CD4-positive, alpha-beta T cell treated with Interleukin-4 for 1 hour (primary cell): ENCODE data around the gene MRPS6.

Experiments
- DNase-seq, 2 donors: peaks; one replicate each; pipeline ENCODE4 v3.0.0-alpha.2; 2020 to 2022

Gene MRPS6

DNA sequence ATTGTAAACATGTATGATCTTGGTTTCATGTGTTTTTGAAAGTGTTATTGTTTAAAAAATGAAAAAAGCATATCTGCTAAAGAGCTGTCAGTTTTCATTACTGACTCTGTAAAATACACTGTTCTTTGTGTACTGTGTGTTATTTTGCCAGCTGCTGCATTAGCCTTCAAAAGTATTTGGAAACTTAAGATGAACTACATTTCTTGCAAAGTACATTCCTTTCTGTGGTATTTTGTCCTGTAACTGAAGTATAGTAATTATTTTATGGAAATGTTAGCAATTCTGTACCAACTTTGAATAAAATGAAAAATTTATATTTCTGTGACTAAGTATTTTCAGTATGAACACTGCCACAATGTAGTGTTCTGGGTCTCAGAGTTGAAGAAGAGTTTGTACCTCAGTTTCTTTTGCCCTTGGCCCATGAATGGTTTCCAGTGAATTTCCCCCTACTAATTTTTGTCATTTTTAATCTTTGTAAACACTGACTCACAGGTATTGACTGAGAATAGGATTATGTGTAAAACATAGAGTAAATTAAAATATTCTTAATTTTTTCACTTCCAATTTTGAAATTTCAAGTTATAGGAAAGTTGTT lies 32.7 kb downstream of the MRPS6 start:
- DNase-seq = no peak

DNA sequence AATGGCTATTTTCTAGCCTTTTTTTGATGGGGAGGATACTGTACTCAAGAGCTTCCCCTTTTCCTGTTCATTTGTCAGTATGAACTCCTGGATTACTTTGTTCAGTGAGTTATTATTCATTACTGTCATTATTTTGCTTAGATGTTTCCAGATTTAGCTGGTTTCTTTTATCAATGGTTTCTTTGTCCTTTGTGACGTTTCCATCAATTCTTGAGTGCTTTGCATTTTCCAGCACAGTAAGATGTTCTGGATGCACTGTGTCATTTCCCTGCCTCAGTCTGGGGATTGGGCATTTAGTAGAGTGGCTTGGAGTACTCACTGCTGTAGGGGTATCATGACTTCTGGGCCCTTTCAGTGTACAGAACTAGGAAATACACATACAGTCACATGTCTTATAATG lies 34.2 kb downstream of the MRPS6 start:
- no peak for DNase-seq

DNA sequence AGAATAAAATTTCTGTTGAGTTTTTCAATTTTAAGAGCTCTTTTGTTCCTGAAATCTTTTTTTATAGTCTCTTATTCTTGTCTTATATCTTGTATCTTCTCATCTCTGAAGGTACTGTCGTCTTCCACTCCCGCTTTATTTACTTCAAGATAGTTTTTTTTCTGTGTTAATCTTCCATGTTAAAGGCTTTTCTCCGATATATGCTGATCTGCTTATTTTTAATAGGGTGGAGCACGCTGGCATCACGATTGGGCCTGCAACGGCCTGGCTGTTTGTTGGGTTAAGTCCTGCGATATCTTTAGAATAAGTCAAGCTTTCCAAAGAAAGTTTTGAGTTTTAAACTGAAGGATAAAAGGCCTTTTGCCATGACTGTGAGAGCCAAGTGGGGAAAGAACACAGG lies 35.7 kb downstream of the MRPS6 start:
- no peak for DNase-seq

DNA sequence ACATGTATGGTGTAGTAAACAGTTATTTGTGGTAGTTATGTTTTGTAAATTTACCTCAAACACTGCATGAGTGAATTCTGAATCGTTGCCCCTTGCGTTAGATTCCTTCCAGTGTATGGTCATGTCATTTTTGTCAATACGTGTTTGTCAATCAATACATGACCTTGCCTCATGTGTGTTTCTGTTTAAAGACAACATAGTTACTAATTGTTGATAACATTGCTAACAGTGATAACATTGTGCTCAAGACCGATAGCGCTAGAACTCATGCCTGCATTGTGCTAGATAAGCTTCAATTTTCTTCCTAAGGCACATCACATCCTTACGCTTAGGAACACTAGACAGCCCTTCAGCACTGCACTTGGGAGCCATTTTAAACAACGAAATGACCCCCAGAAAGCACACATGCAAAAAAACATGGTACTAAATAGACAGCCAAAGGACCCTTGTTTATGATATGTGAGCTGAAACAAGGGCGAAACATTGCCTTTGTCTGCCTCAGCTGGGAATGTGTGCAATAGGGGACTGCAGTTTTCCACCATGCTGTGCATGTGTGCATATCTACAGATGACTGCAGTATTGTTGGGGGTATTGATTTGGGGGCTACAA lies 37.3 kb downstream of the MRPS6 start:
- DNase-seq = no peak

DNA sequence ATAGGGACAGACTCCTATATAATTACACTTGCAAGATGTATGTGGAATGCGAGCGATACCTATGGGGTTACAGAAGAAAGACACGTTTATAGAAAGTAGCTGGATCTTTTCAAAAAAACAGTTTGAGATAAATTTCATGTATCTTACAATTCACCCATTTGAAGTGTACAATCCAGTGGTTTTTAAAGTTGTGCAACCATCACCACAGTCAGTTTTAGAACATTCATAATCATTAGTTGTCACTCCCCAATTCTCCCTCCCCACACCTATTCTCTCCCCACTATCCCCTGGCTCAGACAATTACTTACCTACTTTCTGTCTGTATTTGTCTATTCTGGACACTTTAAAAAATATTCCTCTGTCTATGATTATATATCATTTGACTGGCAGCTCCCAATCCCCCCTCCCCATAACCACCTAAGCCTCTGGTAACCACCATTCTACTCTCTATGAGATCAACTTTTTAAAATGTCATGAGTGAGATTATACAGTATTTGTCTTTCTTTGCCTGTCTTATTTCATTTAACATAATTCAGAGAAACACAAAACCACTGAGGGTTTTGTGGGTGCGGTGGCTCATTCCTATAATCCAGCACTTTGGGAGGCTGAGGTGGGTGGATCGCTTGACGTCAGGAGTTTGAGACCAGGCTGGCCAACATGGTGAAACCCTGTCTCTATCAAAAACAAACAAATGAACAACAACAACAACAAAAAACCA lies 39.1 kb downstream of the MRPS6 start:
- no peak for DNase-seq

DNA sequence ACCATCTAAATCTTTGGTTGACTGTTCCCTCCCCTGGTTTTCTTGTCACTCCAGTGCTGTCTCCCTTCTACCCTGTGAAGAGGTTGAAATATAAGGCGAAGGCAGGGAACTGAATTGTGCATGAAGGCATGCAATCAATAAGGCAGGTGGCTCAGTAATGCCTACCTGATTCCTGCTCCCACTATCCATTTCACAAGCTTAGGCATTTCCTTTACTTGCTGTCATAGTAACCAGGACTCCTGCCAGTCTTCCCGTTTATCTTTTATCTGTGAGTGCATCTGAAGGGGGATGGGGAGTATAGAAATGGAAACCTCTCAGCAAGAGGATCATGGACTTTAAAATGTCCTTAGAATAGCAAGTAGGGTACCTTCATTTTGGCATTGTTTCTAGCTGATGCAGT lies 40.5 kb downstream of the MRPS6 start:
- no peak for DNase-seq

DNA sequence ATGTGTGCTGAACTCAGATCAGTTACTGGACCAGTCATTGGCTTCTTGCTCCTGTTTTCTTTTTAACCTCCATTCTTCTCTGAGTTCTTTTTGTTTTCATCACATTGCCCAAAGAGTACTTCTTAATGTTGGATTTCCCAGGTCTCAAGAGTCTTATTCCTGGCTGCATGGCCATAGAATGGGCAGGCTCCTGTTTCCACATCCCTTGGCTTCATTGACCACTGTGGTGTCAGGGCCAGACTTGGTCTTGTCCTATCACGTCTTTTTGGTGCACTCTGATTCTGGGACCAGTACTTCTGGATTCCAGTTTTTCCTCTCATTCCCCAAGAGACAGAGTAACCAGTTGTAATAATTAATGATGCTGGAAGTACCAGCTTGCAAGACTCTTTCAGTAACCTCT lies 41.8 kb downstream of the MRPS6 start:
- DNase-seq = no peak

DNA sequence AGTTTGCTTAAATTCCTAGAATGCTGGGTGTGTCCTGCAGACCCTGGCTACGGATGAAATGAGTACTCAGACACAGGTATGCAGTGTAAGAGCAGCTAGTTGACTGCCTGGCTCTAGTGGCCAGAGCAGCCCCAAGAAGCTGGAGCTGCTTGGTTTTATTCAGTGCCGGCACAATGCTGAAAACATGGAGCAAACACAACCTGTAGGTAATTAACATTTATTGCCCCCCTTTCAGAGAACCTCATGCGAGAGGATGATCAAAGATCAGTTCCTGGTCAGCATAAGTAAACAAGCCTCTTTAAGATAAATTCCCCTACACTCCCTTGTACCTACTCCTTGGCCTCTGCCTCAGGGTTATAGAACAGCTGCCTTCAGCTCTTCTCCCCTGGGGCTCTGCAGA lies 43.2 kb downstream of the MRPS6 start:
- DNase-seq = no peak

DNA sequence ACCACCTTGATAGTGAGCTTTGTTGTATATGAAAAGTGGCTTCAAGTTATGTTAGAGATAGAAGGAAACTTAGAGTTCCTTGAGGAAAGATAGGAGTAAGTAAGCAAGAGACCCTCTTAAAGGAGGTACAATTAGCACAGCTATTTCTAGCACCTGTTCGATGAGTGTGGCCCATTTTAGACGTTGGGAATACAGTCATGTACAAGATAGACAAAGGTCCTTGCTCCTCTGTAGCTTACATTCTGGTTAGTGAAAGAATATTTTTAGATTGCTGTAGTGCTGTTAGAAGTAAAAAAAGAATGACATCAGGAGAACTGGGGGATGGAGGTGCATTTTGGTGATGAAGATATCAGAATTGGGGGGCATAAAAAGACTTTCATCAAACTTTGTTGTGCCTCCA lies 47.5 kb downstream of the MRPS6 start:
- DNase-seq = no peak

DNA sequence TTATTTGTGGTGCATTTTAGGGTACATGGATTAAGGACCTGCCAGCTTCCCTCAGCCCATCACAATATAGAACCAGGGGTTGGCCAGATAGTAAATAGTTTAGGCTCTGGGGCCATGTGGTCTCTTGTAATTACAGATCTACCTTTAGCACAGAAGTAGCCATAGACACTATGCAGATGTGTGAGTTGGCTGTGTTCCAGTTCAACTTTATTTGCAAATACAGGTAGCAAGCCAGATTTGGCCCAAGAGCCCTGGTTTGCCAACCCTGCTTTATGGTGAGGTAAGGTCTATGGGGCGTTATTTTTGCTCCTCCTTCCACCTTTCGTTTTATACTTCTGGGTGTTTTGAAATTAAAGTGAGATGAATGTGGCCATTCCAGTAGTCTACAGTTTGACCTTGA lies 48.7 kb downstream of the MRPS6 start:
- no peak for DNase-seq

DNA sequence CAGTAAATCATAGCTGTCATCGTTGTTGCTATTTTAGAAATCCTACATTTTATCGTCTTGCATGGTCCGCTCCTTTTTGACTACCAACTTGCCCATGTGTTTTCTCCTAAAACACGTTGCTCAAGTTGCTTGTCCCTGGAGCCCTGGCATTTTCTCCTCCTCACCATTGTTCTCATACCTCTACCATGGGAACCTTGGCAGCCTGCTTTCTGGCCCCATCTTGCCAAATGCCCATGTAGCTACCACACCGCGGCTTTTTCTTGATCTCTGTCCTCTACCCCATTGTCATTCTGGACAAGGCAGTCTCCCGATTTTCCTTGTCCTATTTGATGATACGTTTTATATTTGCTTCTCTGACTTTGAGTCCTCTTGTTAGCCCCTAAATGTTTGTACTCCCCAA lies 50.2 kb downstream of the MRPS6 start:
- DNase-seq = no peak

DNA sequence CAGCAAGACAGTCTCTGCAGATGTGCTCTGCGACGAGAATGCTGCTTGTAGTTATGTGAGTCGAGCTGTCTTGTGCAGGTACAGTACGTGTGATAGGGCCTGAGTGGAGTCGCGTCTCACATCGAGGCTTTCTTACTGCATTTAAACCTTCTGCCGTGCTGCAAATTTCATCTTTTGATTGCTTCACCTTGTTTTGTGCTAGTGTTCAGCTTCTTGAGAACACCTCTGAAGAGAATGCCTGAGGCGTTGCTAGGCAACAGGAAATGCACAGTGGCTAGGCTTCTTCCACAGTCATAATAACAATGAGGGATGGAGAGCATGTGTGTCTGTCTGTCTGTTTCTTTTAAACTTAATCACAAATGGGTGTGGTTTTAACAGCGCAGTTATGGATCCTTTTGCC lies 52.9 kb downstream of the MRPS6 start:
- peak; percentile 47 to 62 for DNase-seq

DNA sequence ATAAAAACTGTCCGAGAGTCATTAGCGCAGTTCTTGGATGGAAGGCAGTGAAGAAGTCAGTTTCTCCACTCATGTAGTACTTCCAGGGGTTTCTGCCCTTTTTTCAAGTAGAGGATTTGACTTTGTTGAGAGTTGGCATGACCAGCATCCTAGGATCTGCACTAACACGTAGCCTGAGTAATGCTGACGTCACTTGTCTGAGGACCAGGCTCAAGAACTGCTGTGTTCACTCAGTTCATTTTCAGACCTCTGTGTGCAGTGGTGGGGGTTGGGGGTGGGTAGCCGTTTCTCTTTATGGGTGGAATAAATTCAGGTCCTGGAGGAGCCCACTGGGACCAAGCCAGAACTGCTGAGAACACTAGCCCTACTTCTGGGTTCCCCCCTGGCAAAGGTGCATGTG lies 53.3 kb downstream of the MRPS6 start:
- DNase-seq = no peak

DNA sequence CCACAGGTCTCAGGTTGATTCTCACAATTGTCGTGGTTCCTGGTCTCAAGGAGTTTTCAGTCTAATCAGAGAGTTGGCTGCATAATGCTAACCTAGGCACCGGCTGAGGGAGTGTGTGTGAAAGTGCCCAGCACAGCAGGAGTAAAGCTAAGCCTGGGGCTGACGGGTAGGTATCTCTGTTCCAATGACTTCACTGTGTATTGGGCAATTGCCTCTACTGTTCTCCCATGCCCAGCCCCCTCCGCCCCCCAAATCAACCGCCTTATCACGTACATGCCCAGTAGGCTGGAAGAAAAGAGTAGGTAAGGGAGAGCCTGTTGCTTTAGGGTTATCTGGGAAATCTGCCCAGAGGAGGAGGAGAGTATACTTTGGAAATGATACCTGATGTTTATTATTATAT lies 54.7 kb downstream of the MRPS6 start:
- DNase-seq = no peak

DNA sequence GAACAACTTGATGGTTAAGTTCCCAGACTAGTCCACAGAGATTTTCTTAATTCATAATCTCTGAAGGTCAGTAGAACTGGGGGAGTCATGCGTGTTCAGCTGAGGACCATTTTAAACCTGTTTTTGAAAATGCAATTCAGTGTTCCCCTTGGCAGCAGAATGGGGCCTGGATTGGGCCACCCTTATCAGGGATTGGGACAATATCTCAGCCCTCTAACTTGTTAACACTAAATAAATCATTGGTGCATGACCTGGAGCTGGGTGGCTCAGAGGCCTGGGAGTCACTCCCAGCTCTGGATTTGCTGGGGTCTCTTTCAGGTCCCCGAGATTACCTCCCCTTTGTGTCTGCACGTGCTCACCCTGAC lies 55.3 kb downstream of the MRPS6 start:
- DNase-seq = no peak

DNA sequence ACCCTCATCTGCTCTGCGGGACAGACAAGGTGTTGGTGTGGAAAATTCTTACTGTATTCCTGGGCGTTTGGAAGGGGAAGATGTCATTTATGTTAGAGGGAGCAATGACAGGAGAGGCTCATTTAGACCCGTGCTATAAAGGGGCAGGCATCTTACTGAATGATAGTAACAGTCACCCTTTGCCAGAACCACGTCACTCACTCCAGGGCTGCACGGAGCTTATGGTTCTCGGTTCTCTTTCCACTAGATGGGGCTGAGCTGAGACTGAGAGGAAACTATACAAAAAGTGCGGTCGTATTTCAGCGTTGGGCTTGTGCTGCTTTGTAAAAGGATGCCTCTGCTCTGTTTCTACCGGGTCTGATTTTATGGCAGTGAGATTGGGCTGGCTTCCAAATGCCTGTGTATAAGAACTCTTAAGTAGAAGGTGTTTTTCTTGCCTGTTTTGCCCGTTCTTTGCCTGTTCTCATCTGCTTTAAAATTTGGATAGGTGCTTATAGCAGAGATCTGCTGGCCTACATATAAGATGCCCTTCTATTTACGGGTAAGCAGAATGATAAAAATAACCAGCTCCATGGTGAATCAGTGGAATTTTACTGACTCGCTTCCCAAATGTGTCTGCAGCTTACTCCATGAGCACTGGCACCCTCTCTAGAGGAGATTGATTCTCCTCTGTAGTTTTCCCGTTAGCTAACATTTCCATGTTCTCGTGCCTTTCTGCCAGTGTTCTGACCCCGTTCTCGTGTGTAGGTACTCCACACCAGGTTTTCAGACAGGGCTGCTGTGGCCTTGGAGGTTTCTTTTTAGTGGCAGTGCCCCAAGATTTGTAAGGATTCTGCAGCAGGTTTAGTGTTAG lies 55.9 kb downstream of the MRPS6 start:
- DNase-seq = peak; percentile 57 to 61

DNA sequence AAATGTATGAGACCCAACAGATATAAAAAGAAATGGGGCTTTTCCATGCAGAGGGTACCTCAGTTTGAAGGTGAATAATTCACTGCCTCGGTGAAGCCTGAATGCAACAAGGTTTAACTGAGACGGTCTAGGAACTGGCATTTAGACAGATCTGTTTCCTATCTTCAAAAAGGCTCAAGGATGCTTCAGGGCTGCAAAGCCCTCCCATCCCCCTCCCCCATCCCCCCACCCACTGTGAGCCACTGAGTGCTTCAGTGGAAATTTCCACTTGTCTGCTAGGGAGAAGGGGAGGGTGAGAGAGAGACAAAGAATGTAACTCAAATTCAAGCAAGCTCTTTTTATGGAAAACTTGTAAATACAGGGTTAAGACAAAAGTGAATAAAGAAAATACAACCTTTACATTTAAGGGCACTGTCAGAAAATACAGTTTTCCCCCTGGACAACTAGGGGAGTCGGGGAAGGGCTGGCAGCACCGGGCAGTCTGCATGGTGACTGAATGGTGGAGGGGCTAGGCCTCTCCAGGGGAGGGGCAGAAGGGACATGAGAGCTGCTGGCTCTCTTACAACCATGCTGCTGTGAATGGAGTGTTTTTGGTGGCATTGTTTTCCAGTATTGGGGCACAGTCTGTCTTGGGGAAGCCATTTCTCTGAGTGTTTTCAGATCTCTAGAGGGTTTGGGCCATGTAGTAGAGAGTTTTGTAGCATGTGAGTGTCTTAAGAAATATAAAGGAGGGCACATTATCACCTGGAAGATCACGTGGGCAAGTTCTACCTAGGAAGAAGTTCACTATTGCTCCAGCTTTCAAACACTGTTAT lies 56.7 kb downstream of the MRPS6 start:
- DNase-seq = no peak

DNA sequence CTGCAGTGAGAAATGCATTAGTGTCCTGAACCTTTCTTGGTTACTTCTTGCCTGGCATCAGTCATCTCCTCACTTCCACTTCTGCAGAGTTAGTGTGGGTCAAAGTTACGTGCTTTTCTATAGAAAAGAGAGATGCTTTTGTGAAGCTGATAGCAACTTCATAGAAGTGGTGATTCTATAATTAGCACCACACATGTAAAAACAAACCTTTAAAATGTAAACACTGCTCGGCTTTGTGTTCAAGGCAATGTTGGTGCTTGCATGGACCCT lies 57.3 kb downstream of the MRPS6 start:
- no peak for DNase-seq

DNA sequence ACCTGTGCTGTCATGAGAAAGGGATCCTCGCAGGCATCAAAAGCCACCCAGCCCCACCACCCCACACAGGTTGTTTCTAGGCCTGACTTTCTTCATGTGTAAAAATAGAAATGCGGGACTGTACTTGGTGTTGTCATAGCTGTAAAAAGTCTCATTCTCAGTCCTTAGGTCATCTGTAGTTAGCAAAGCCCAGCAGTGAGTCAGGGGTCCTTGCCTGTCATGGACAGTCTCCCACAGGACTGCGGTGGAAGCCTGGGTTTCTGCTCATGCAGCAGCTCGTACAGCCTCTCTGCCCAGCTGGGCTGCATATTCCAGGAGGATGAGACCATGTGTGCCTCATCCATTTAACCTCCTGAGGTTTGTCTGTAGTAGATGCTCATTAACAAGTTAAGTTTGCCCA lies 58.2 kb downstream of the MRPS6 start:
- no peak for DNase-seq

DNA sequence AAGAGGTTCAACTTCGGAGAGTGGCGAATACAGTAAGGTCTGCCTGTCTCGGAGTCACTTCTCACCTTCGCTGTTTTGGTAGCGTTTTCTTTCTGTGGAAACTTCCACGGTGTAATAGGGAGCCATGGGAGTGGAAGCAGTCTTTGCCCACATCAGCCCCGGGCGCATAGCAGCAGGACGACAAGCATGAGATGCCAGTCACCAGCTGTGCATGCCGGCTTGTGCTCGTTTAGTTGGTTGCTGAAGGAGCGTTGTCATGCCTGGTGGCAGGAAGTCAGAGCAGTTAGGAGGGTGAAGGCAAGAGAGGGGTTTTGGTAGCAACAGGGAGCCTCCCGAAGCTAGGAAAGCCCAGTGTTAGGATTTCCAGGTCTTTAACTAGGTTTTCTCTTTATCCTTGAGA lies 58.8 kb downstream of the MRPS6 start:
- DNase-seq = no peak

DNA sequence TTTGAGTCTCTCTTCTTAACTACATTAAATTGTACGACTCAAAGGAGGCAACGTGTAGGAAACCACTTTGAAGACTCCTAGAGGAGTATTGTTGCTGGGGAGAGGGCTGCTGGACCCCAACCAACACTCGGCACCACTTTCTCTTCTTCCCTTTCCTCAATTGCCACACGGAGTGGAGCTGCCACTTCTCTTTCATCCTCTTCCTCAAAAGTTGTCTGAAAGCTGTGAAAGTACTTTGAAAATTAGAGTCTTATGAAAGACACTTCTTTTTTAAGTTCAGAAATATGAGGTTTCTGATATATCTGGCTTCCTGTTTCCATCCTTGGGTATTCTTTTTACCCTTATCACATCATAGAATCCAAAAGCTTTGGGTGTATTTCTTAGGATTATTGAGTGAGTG lies 59.5 kb downstream of the MRPS6 start:
- DNase-seq = no peak

DNA sequence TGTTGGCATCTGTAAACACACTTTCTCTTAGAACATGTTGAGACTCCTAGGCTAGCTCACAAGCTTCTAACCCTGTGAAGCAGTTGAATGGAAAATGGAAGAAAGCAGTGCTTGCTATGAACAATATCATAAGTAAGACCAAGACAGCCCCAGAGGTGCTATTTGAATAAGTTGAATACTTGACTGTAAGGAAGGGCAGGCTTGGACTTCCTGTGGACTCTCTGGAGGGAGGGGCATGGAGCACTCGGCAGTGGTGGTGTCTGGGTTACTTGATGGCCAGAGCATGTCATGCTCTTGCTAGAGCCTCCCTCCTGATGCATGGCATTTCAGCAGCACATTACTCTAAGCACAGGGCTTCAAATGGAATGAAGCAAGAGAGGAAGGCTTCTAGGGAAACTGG lies 60.0 kb downstream of the MRPS6 start:
- no peak for DNase-seq

DNA sequence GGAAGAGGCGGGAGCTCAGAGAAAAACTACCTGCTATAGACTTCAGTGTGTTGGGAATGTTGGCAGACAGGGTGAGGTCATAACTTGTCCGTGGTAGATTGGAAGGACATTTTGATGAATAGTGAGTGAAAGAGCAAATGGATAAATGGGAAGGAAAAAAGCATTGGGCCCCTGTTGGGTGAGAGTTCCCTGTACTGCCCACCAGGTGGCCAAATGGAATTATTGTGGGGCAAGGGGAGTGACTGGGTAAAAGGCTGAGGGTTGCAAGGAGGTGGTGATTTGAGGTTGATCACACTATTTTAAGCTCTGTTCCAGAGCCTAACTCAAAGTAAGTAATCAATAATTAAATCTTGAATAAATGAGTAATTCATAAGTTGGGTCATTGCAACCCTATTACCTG lies 60.4 kb downstream of the MRPS6 start:
- DNase-seq = no peak
